Right lobe of liver (tissue), 4 donors: ENCODE results near the gene CD101.

ENCODE experiments used
- CTCF ChIP-seq, 4 donors: fragments of 200-600 bp in 3 of 4; fragments of 450-650 bp in 1 of 4; IDR thresholded peaks; one replicate each; pipeline versions ENCODE4 v1.5.1 to v1.8.0; 2016 to 2022; ENCODE audit warnings: antibody characterized with exemption in 4 of 4, mild to moderate bottlenecking in 2 of 4
- POLR2A ChIP-seq: fragments of 450-650 bp; IDR thresholded peaks from one replicate; pipeline ENCODE4 v1.6.1; 2017; ENCODE audit warnings: antibody characterized with exemption, mild to moderate bottlenecking
- donor health status: DM: no; HTN: no; CAD: no.
- donor health status: DM: no; HTN: no; CAD: no.
- donor health status: DM: no; HTN: yes; CAD: no.

- no peak for TF ChIP-seq CTCF (IDR thresholded peaks at IDR 0.05)
- no peak for TF ChIP-seq POLR2A
Measured at GRCh38 chr1:116991918-116992317, 9.6 kb upstream of the CD101 start.
